Naive thymus-derived CD8-positive, alpha-beta T cell (primary cell): ENCODE results near the gene C11orf24. TPM values are rescaled to one million over a fixed set of nuclear protein-coding genes. Genes with fewer than 3 reads are reported as not detected.
A peak's percentile ranks its signal among the peaks of the same experiment; 100 is the strongest.
"Not testable (repeated sequence)": the region's sequence is repeated elsewhere in the genome, so short reads cannot be mapped to it uniquely, and the experiment has no call there.

ENCODE experiments used
- ATAC-seq, 2 donors: fragments of 150-1000 bp; cut with Tn5 transposase in 1 of 2; sonication (Bioruptor Pico), chemical (Tn5 transposase) in 1 of 2; 1 replicate in 1 of 2; 2 replicates in 1 of 2; pipeline ENCODE4 v1.10.0; 2021; ENCODE audit warnings: mild to moderate bottlenecking in 2 of 2, moderate library complexity in 2 of 2
- POLR2A ChIA-PET: fragments of 350-600 bp; sonication (Branson Sonifier 250); formaldehyde crosslinking; loops from one replicate; lab custom pipeline; 2021; ENCODE audit warnings: antibody characterized with exemption; lab: Charles Lee
- DNase-seq, 10 donors: peaks; one replicate each; pipeline versions ENCODE4 v3.0.0 to v3.0.0-alpha.2; 2020 to 2022
- H3K27ac Mint-ChIP-seq, 10 donors: one replicate each; pipeline ENCODE4 v1.8.0; 2020 to 2022; ENCODE audit warnings: mild to moderate bottlenecking in 10 of 10, mixed read lengths in 10 of 10, moderate library complexity in 4 of 10, inconsistent platforms in 1 of 10
- H3K27me3 Mint-ChIP-seq, 5 donors: one replicate each; pipeline ENCODE4 v1.8.0; 2021 to 2022; ENCODE audit warnings: mixed read lengths in 5 of 5
- H3K36me3 Mint-ChIP-seq, 3 donors: one replicate each; pipeline ENCODE4 v1.8.0; 2020 to 2022; ENCODE audit warnings: mixed read lengths in 3 of 3, mild to moderate bottlenecking in 2 of 3, inconsistent platforms in 1 of 3
- H3K4me1 Mint-ChIP-seq, 4 donors: one replicate each; pipeline ENCODE4 v1.8.0; 2021 to 2022; ENCODE audit warnings: mixed read lengths in 4 of 4
- H3K4me3 Mint-ChIP-seq, 10 donors: one replicate each; pipeline ENCODE4 v1.8.0; 2020 to 2022; ENCODE audit warnings: mild to moderate bottlenecking in 10 of 10, mixed read lengths in 10 of 10, moderate library complexity in 6 of 10, inconsistent platforms in 1 of 10
- H3K9me3 Mint-ChIP-seq, 9 donors: one replicate each; pipeline ENCODE4 v1.8.0; 2020 to 2022; ENCODE audit warnings: mixed read lengths in 9 of 9, mild to moderate bottlenecking in 3 of 9, inconsistent platforms in 1 of 9, moderate library complexity in 1 of 9
- polyA plus RNA-seq, 3 donors: library from polyadenylated mRNA; unstranded; fragments of 300-500 nt; fragmentation: Illumina TruSeq; gene quantifications; one replicate each; pipeline ENCODE4 v1.2.3, GENCODE V29; 2021
- total RNA-seq, 8 experiments: library from RNA in 2 of 8; stranded (reverse) in 2 of 8; gene quantifications; one replicate each; pipeline ENCODE4 v1.2.3 and lab custom pipeline; 2021 to 2026

Gene C11orf24
- total and polyA plus RNA-seq, 5 experiments from 2014 or later, result 6.1 to 19.4 (median 10.4) TPM

- ATAC-seq (peak; percentile 95 to 98), DNase-seq (peak; percentile 82 to 96 (median 91))
- Mint-ChIP-seq H3K27ac (peak overlapping the region in 9 of 10 donors; percentile 49 to 85 (median 68)), H3K4me1 (peaks cover 0 to 7% (median 5%) of the 10 kb centered on the region in 4 donors), H3K27me3 (no peaks in the 10 kb centered on the region), H3K9me3 (no peaks in the 10 kb centered on the region), H3K36me3 (peaks cover 4 to 8% (median 5%) of the 10 kb centered on the region in 3 donors), H3K4me3 (peak overlapping the region in 1 of 10 donors; percentile 42)
- POLR2A ChIA-PET, result interaction anchor here (0.7 to 3.3 kb wide), 4 partner anchors 13 to 74 kb away, joined by 3 to 49 read pairs (median 9); partner anchors contain the start of gene C11orf24
These were observed 14.1 kb downstream of the C11orf24 start for GRCh38 chr11:68257477-68258362.

- ATAC-seq, result no peak
- H3K27ac Mint-ChIP-seq, result no peak overlapping the region
- POLR2A ChIA-PET, result no interaction called here
- peaks cover 0 to 4% (median 0%) of the 10 kb centered on the region in 9 donors for H3K9me3 Mint-ChIP-seq
- H3K36me3 Mint-ChIP-seq, result peaks cover 0 to under 1% (median 0%) of the 10 kb centered on the region in 3 donors
- peaks cover 0 to 7% (median 5%) of the 10 kb centered on the region in 4 donors for H3K4me1 Mint-ChIP-seq
- H3K4me3 Mint-ChIP-seq, result no peak overlapping the region
- no peak for DNase-seq
- H3K27me3 Mint-ChIP-seq, result no peaks in the 10 kb centered on the region
These were observed 15.4 kb downstream of the C11orf24 start for GRCh38 chr11:68256331-68256741.

GRCh38 chr11:68255526-68255925 is 16.2 kb downstream of the C11orf24 start:
- Mint-ChIP-seq H3K27me3 (no peaks in the 10 kb centered on the region), H3K4me3 (no peak overlapping the region), H3K27ac (peak overlapping the region in 1 of 10 donors; percentile 42), H3K36me3 (no peaks in the 10 kb centered on the region), H3K9me3 (peaks cover 0 to 4% (median 0%) of the 10 kb centered on the region in 9 donors), H3K4me1 (peaks cover 0 to 7% (median 5%) of the 10 kb centered on the region in 4 donors)
- POLR2A ChIA-PET, result no interaction called here
- ATAC-seq, result no peak
- no peak for DNase-seq

- ATAC-seq (no peak), DNase-seq (no peak)
- H3K4me1 Mint-ChIP-seq, result peaks cover 0 to 7% (median 4%) of the 10 kb centered on the region in 4 donors
- H3K9me3 Mint-ChIP-seq, result peaks cover 0 to 10% (median 3%) of the 10 kb centered on the region in 9 donors
- no peak overlapping the region for H3K27ac Mint-ChIP-seq
- peaks cover 0 to 5% (median 2%) of the 10 kb centered on the region in 3 donors for H3K36me3 Mint-ChIP-seq
- POLR2A ChIA-PET, result no interaction called here
- H3K4me3 Mint-ChIP-seq, result no peak overlapping the region
- H3K27me3 Mint-ChIP-seq, result no peaks in the 10 kb centered on the region
These were observed 17.4 kb downstream of the C11orf24 start for GRCh38 chr11:68254421-68254820.

- peaks cover 0 to 8% (median 3%) of the 10 kb centered on the region in 3 donors for H3K36me3 Mint-ChIP-seq
- no peak for ATAC-seq
- POLR2A ChIA-PET, result no interaction called here
- H3K27ac Mint-ChIP-seq, result no peak overlapping the region
- H3K27me3 Mint-ChIP-seq, result peaks cover 0 to 1% (median 0%) of the 10 kb centered on the region in 5 donors
- H3K4me1 Mint-ChIP-seq, result no peaks in the 10 kb centered on the region
- no peak for DNase-seq
- no peak overlapping the region for H3K4me3 Mint-ChIP-seq
- peaks cover 0 to 15% (median 4%) of the 10 kb centered on the region in 9 donors for H3K9me3 Mint-ChIP-seq
These were observed 20.0 kb downstream of the C11orf24 start for GRCh38 chr11:68251765-68252164.

GRCh38 chr11:68244912-68245311 is 26.9 kb downstream of the C11orf24 start:
- H3K4me3 Mint-ChIP-seq, DNase-seq, H3K4me1 Mint-ChIP-seq, ATAC-seq, POLR2A ChIA-PET, H3K36me3 Mint-ChIP-seq, H3K27me3 Mint-ChIP-seq, H3K27ac Mint-ChIP-seq: not testable (repeated sequence)
- H3K9me3 Mint-ChIP-seq, result peaks cover 0 to 15% (median 9%) of the 10 kb centered on the region in 9 donors

- ATAC-seq, H3K27me3 Mint-ChIP-seq, H3K9me3 Mint-ChIP-seq, H3K4me1 Mint-ChIP-seq, H3K36me3 Mint-ChIP-seq, H3K4me3 Mint-ChIP-seq, DNase-seq, H3K27ac Mint-ChIP-seq, POLR2A ChIA-PET: not testable (repeated sequence)
These were observed 27.9 kb downstream of the C11orf24 start for GRCh38 chr11:68243847-68244246.

- Mint-ChIP-seq H3K9me3 (peaks cover 0 to 7% (median 5%) of the 10 kb centered on the region in 9 donors), H3K27me3 (peaks cover 2 to 10% (median 3%) of the 10 kb centered on the region in 5 donors), H3K4me3 (no peak overlapping the region), H3K27ac (no peak overlapping the region), H3K36me3 (peaks cover 0 to 6% (median 2%) of the 10 kb centered on the region in 3 donors), H3K4me1 (peaks cover 0 to 1% (median 0%) of the 10 kb centered on the region in 4 donors)
- no peak for ATAC-seq
- no peak for DNase-seq
- POLR2A ChIA-PET, result no interaction called here
These were observed 29.2 kb downstream of the C11orf24 start for GRCh38 chr11:68242616-68243015.

GRCh38 chr11:68231621-68232020 is 40.2 kb downstream of the C11orf24 start:
- Mint-ChIP-seq H3K27me3 (peaks cover 1 to 20% (median 7%) of the 10 kb centered on the region in 5 donors), H3K4me1 (no peaks in the 10 kb centered on the region), H3K36me3 (peaks cover 0 to 21% (median 3%) of the 10 kb centered on the region in 3 donors), H3K9me3 (peaks cover 8 to 29% (median 12%) of the 10 kb centered on the region in 9 donors), H3K4me3 (no peak overlapping the region), H3K27ac (no peak overlapping the region)
- DNase-seq (no peak), ATAC-seq (no peak)
- POLR2A ChIA-PET, result no interaction called here

- no peak for DNase-seq
- no peak for ATAC-seq
- Mint-ChIP-seq H3K9me3 (peaks cover 8 to 31% (median 12%) of the 10 kb centered on the region in 9 donors), H3K27ac (no peak overlapping the region), H3K27me3 (peaks cover 1 to 8% (median 7%) of the 10 kb centered on the region in 5 donors), H3K36me3 (peaks cover 0 to 21% (median 3%) of the 10 kb centered on the region in 3 donors), H3K4me1 (no peaks in the 10 kb centered on the region), H3K4me3 (no peak overlapping the region)
- POLR2A ChIA-PET, result no interaction called here
These were observed 42.2 kb downstream of the C11orf24 start for GRCh38 chr11:68229601-68230000.

GRCh38 chr11:68226421-68226820 is 45.4 kb downstream of the C11orf24 start:
- ATAC-seq, result no peak
- peaks cover 0 to 21% (median 1%) of the 10 kb centered on the region in 3 donors for H3K36me3 Mint-ChIP-seq
- no peaks in the 10 kb centered on the region for H3K27me3 Mint-ChIP-seq
- peaks cover 5 to 25% (median 12%) of the 10 kb centered on the region in 9 donors for H3K9me3 Mint-ChIP-seq
- POLR2A ChIA-PET, result interaction anchor here (1.3 kb wide), 1 partner anchor 12 kb away, joined by 4 read pairs; no protein-coding TSS in a partner anchor
- peak overlapping the region in 1 of 10 donors; percentile 59 for H3K27ac Mint-ChIP-seq
- H3K4me3 Mint-ChIP-seq, result no peak overlapping the region
- peaks cover 0 to 2% (median 0%) of the 10 kb centered on the region in 4 donors for H3K4me1 Mint-ChIP-seq
- no peak for DNase-seq

GRCh38 chr11:68224606-68225005 is 47.2 kb downstream of the C11orf24 start:
- Mint-ChIP-seq H3K4me3 (no peak overlapping the region), H3K27ac (no peak overlapping the region), H3K9me3 (peaks cover 5 to 19% (median 12%) of the 10 kb centered on the region in 9 donors), H3K4me1 (peaks cover 0 to 2% (median under 1%) of the 10 kb centered on the region in 4 donors), H3K36me3 (peaks cover 0 to 12% (median 0%) of the 10 kb centered on the region in 3 donors), H3K27me3 (peaks cover 0 to 3% (median 0%) of the 10 kb centered on the region in 5 donors)
- POLR2A ChIA-PET, result no interaction called here
- no peak for DNase-seq
- ATAC-seq, result no peak

- Mint-ChIP-seq H3K4me1 (peaks cover 0 to 2% (median under 1%) of the 10 kb centered on the region in 4 donors), H3K9me3 (peaks cover 0 to 6% (median 0%) of the 10 kb centered on the region in 9 donors), H3K27me3 (peaks cover 0 to 4% (median 0%) of the 10 kb centered on the region in 5 donors), H3K4me3 (no peak overlapping the region), H3K27ac (no peak overlapping the region), H3K36me3 (no peaks in the 10 kb centered on the region)
- ATAC-seq (no peak), DNase-seq (no peak)
- POLR2A ChIA-PET, result no interaction called here
These were observed 48.5 kb downstream of the C11orf24 start for GRCh38 chr11:68223275-68223674.
